Heart left ventricle (tissue), 16 donors: ENCODE data around the gene HEMK1. TPM values are rescaled to one million over a fixed set of nuclear protein-coding genes. Genes with fewer than 3 reads are reported as not detected.

Experiments
- ATAC-seq, 4 donors: fragments of 200-7000 bp; cut with Tn5 transposase; one replicate each; pipeline ENCODE4 v1.9.1; 2020 to 2022; ENCODE audit warnings: moderate library complexity in 4 of 4, mild to moderate bottlenecking in 3 of 4, moderate number of reproducible peaks in 1 of 4
- DNase-seq, 5 donors: peaks; one replicate each; pipeline ENCODE4 v3.0.0-alpha.2; 2020
- H3K27ac ChIP-seq, 12 donors: fragments of 200-600 bp; sonication (generic) in 4 of 12; one replicate each; pipeline versions ENCODE4 v1.5.0 to v1.8.0; 2016 to 2022; ENCODE audit warnings: mild to moderate bottlenecking in 2 of 12
- H3K27me3 ChIP-seq, 9 donors: fragments of 200-600 bp; sonication (generic) in 2 of 9; one replicate each; pipeline versions ENCODE4 v1.5.1 to v1.8.0; 2016 to 2022; ENCODE audit warnings: mild to moderate bottlenecking in 3 of 9
- H3K36me3 ChIP-seq, 9 donors: fragments of 200-600 bp; sonication (generic) in 2 of 9; one replicate each; pipeline versions ENCODE4 v1.5.0 to v1.8.0; 2018 to 2022; ENCODE audit warnings: mild to moderate bottlenecking in 2 of 9
- H3K4me1 ChIP-seq, 12 donors: fragments of 200-600 bp; sonication (generic) in 4 of 12; one replicate each; pipeline versions ENCODE4 v1.5.0 to v1.8.0; 2016 to 2022; ENCODE audit warnings: mild to moderate bottlenecking in 3 of 12
- H3K4me3 ChIP-seq, 12 donors: fragments of 200-600 bp; sonication (generic) in 4 of 12; one replicate each; pipeline versions ENCODE4 v1.5.0 to v1.8.0; 2017 to 2022; ENCODE audit warnings: mild to moderate bottlenecking in 9 of 12, moderate library complexity in 4 of 12
- H3K9me3 ChIP-seq, 12 donors: fragments of 200-600 bp; sonication (generic) in 4 of 12; one replicate each; pipeline versions ENCODE4 v1.5.0 to v1.8.0; 2016 to 2022; ENCODE audit warnings: mild to moderate bottlenecking in 1 of 12
- CTCF ChIP-seq, 12 donors: fragments of 200-600 bp; sonication (generic) in 4 of 12; IDR thresholded peaks; one replicate each; pipeline versions ENCODE4 v1.5.0 to v1.8.0; 2018 to 2022; ENCODE audit warnings: antibody characterized with exemption in 12 of 12, mild to moderate bottlenecking in 5 of 12
- POLR2A ChIP-seq, 2 donors: fragments of 450-650 bp; IDR thresholded peaks; one replicate each; pipeline ENCODE4 v1.6.1; 2017; ENCODE audit warnings: antibody characterized with exemption in 2 of 2, mild to moderate bottlenecking in 2 of 2, moderate library complexity in 2 of 2
- WGBS, 4 donors: extraction: QIAGEN DNeasy Blood & Tissue Kit in 2 of 4; methylation state at CpG; one replicate each; pipeline versions ENCODE4 v1.1.5 to v1.1.7; 2013 to 2018; 5-methylcytosine and 5-hydroxymethylcytosine counted together
- intact Hi-C, 10 donors: fragments of 100-400 bp; cut with DNase I; formaldehyde crosslinking; loops; one replicate each; pipeline versions ENCODE4 v1.11.1 to v1.14.2; 2022
- polyA plus RNA-seq, 2 donors: library from polyadenylated mRNA; stranded (reverse); fragments of 200-250 nt; gene quantifications; one replicate each; pipeline ENCODE4 v1.2.3, GENCODE V29; 2013
- total RNA-seq, 9 donors: library from RNA; depleted of rRNA in 2 of 9; stranded (reverse); fragments of >200 nt in 2 of 9; fragmentation: NEBNext Ultra II Directional in 3 of 9; extraction: Animal tissue kit (Norgen Biotek cat#: 25700) in 3 of 9; gene quantifications; one replicate each; pipeline versions ENCODE4 v1.1.0 to v1.2.4, GENCODE V29; 2016 to 2023
- donor health status: ischemic (EF 13 %, LVEDD 7.1; RV severe dilation, severe dysfunction).
- donor health status: healthy with polysubstance abuse.
- donor health status: DM: no; HTN: yes; CAD: no.
- donor health status: DM: no; HTN: no; CAD: no.
- donor health status: ischemic (EF 25% LVEDD 6.9; RV normal size, moderate dysfunction).
- donor health status: ischemic (EF 25% LVEDD 5.7; RV mildly dilated, moderate dysfunction).
- donor health status: healthy.
- donor health status: DM: yes; HTN: yes; CAD: no.
- donor health status: ischemic (EF 35%, LVEDD 5.7; RV mildly dilated, moderate dysfunction).
- donor health status: nonischemic (EF 11% LVEDD 7.7; RV severe dilation, severe dysfunction).
- donor health status: DM: yes; HTN: yes; CAD: no.
- donor health status: PGD.
- donor health status: ischemic (EF 29% LVEDD 5.4; RV normal size, mild dysfunction).
- donor health status: nonischemic (EF 23%, LVEDD 6.1; RV moderate dilation, normal function).

HEMK1 gene
- total and polyA plus RNA-seq, 11 donors, result 7.8 to 19.7 (median 13.8) TPM

DNA sequence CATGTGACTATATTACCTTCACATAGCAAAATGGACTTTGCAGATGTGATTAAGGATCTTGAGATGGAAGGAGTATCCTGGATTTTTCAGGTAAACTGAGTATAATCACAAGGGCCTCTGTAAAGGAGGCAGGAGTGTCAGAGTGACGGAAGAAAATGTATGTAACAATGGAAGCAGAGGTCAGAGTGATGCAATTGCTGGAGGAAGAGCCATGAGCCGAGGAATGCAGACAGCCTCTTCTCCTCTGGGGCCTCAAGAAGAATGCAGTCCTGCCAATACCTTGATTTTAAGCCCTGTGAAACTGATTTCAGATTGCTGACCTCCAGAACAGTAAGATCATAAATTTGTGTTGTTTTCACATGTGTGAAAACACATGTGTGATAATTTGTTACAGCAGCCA lies 15.1 kb downstream of the HEMK1 start:
- no peak for DNase-seq
- no peak for ATAC-seq
- Histone ChIP-seq H3K27me3 (no peaks in the 10 kb centered on the region), H3K27ac (peak overlapping the region; percentile 60 to 95 (median 82)), H3K36me3 (peaks cover 0 to 29% (median 0%) of the 10 kb centered on the region in 9 donors), H3K4me1 (peaks cover 0 to 80% (median 53%) of the 10 kb centered on the region in 12 donors), H3K4me3 (no peak overlapping the region), H3K9me3 (no peaks in the 10 kb centered on the region)
- intact Hi-C loops, result loop anchor here in 1 of 10 donors (1.0 kb wide), 1 partner anchor 17 kb away; no protein-coding TSS in a partner anchor
- TF ChIP-seq POLR2A (IDR thresholded peaks at IDR 0.05) (no peak), CTCF (IDR thresholded peaks at IDR 0.05) (no peak)
- WGBS, 4 donors, result 50 to 69% (median 53%) methylated on average over 2 of the region's 2 CpGs

DNA sequence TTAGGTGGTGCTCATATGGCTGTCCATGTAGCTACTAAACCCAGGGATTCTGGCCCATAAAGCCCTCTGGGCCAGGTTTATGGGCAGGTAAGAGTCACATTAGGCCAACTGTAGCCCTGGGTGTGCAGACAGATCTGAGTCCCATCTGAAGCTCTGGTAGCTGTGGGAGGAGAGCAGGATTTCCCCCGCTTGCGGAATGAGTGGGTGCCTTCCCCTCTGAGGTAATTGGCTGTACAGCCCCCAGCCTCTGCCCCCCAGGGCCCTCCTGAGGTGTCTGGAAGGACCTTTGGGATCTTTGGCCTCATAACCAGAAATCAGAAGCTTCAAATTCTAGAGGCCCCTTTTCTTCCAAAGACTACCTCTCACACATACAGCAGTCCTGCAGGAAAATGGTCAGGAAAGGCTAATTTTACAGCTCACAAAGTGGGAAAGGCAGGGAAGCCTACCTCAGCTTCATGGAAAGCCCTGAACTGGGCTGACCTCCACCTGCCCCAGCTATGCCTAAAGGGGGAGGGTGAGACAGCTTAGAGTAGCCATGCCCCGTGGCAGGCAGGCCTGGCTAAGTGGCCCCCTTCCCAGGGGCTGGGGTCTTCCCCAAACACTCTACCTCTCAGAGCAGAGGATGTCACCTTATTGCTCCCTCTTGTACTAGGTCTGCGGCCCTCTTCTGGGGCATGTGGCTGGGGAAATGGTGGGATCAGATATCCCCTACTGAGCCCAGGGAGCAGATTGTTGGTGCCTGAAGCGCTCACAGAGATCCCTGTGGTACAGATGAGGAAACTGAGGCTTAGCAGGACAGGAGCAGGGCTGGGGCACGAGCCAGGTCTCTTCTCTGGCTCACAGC lies 16.8 kb downstream of the HEMK1 start:
- H3K27ac ChIP-seq, result peak overlapping the region in 10 of 12 donors; percentile 27 to 96 (median 78)
- H3K4me3 ChIP-seq, result no peak overlapping the region
- H3K4me1 ChIP-seq, result peaks cover 5 to 85% (median 62%) of the 10 kb centered on the region in 12 donors
- no peak for DNase-seq
- no peak for ATAC-seq
- H3K27me3 ChIP-seq, result no peaks in the 10 kb centered on the region
- H3K36me3 ChIP-seq, result peaks cover 0 to 21% (median 0%) of the 10 kb centered on the region in 9 donors
- no peaks in the 10 kb centered on the region for H3K9me3 ChIP-seq
- 83 to 89% (median 84%) methylated on average over 5 to 6 of the region's 6 CpGs for WGBS, 4 donors
- TF ChIP-seq POLR2A (IDR thresholded peaks at IDR 0.05) (no peak), CTCF (IDR thresholded peaks at IDR 0.05) (no peak)
- intact Hi-C loops, result loop anchor here in 1 of 10 donors (2.0 kb wide), 1 partner anchor 15 kb away; no protein-coding TSS in a partner anchor

- intact Hi-C loops, result loop anchor here in 1 of 10 donors (2.0 kb wide), 1 partner anchor 14 kb away; no protein-coding TSS in a partner anchor
- H3K4me3 ChIP-seq, result no peak overlapping the region
- H3K27ac ChIP-seq, result peak overlapping the region in 11 of 12 donors; percentile 18 to 96 (median 78)
- DNase-seq (no peak), ATAC-seq (no peak)
- WGBS, 4 donors, result 67 to 92% (median 80%) methylated on average over 3 of the region's 3 CpGs
- H3K27me3 ChIP-seq, result no peaks in the 10 kb centered on the region
- peaks cover 0 to 16% (median 0%) of the 10 kb centered on the region in 9 donors for H3K36me3 ChIP-seq
- no peaks in the 10 kb centered on the region for H3K9me3 ChIP-seq
- H3K4me1 ChIP-seq, result peaks cover 5 to 83% (median 57%) of the 10 kb centered on the region in 12 donors
- TF ChIP-seq POLR2A (IDR thresholded peaks at IDR 0.05), result no peak
Measured at GRCh38 chr3:50586763-50587070, 17.4 kb downstream of the HEMK1 start.

DNA sequence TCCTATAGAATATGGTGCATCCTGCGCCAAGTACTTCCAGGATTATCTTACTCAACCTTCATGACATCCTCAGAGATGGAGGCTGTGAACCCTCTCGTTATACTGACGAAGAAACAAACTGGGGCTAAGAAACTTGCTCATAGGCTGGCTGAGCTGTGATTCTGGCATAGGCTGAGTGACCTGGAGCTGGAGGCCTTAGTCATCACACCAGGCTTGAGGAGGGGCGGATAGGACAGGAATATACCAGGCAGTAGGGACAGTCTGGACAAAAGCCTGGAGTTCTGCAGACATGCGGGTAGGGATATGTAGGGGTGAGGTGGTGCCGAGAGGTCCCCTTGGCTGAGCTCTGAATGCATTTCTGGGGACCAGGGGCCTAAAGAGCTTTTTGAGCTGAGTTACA lies 18.1 kb downstream of the HEMK1 start:
- intact Hi-C loops, result loop anchor here in 1 of 10 donors (2.0 kb wide), 1 partner anchor 13 kb away; no protein-coding TSS in a partner anchor
- peaks cover 0 to 9% (median 0%) of the 10 kb centered on the region in 9 donors for H3K36me3 ChIP-seq
- no peak overlapping the region for H3K4me3 ChIP-seq
- peak overlapping the region in 11 of 12 donors; percentile 18 to 96 (median 78) for H3K27ac ChIP-seq
- TF ChIP-seq POLR2A (IDR thresholded peaks at IDR 0.05) (no peak), CTCF (IDR thresholded peaks at IDR 0.05) (no peak)
- WGBS, 4 donors, result 57 to 73% (median 66%) methylated on average over 6 of the region's 6 CpGs
- H3K4me1 ChIP-seq, result peaks cover 5 to 82% (median 54%) of the 10 kb centered on the region in 12 donors
- no peaks in the 10 kb centered on the region for H3K9me3 ChIP-seq
- ATAC-seq (peak; percentile 25 to 63 (median 57)), DNase-seq (peak in 3 of 5 donors; percentile 48 to 75 (median 48))
- H3K27me3 ChIP-seq, result no peaks in the 10 kb centered on the region
